ENCODE data around the gene DBI.
"Not testable (repeated sequence)": the region's sequence is repeated elsewhere in the genome, so short reads cannot be mapped to it uniquely, and the experiment has no call there.

The DBI gene

DNA sequence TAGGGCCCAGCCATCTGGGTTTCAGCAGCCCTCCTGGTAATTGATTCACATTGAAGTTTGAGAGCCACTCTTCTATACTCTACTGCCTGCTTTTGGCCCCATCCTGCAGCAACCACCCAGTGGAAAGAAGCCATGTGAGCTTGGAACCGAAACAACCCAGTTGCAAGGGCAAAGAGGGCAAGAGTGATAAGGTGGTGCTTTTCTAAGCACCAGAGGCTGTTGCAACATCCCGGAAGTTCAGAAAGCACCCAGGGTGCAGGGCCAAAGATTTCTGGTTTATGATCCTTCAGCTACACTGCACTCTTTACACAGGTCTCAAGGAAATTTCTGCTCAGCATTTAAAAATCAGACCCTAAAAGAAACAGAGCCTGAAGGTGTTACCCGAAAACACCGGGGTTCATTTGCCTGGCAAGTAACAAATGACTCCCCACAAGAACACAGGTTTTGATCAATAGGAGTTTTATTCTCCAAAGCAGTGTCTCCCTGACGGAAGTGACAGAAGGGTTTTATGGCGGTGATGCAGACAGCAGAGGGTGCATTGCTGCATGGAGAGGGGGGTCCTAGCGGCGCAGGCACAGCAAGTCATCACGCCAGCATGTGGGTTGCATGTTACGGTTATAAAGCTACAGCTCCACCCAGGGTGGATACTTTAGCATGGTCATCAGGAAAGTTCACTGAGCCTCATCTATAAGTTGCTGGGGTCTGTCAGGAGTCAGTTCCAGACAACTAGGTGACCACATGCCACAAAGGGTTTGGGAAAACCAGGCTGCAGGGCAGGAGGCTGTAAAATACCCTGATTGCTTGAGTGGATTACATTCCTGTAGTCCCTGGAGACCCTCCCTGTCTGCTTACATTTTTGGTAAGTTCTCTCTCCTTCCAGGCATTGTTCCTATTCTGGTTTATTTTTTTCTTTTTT lies 36.1 kb downstream of the DBI start:
- DNase-seq = no peak

DNA sequence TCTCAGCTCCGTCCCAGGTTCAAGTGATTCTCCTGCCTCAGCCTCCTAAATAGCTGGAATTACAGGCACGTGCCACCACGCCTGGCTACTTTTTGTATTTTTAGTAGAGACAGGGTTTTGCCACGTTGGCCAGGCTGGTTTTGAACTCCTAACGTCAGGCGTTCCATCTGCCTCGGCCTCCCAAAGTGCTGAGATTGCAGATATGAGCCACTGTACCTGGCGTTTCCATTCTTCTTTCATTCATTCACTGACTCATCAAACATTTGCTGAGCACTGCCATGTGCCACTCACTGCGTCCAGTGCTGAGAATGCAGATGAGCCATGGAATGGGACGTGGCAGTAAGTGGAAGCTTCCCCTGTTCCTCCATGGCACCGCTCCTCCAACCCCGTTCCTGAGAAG lies 36.8 kb downstream of the DBI start:
- DNase-seq = not testable (repeated sequence)

DNA sequence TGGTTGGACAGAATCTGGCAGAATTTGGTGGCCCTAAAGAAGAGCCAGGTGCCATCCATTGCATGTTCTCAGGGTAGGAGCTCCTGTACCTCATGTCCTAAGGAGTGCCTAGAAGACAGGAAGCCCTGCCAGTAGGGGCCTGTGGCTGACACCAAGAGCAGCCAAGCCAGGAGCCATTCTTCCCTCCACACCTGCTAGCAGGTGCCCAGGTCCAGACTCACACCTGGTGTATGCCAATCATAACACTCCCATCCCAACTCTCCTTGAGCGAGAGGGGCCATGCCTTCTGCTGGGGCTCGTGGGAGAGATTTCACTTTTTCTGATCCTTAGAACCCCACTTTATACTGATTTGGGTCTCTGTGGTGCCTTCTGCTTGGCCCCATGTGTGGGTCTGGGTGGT lies 38.4 kb downstream of the DBI start:
- no peak for DNase-seq

DNA sequence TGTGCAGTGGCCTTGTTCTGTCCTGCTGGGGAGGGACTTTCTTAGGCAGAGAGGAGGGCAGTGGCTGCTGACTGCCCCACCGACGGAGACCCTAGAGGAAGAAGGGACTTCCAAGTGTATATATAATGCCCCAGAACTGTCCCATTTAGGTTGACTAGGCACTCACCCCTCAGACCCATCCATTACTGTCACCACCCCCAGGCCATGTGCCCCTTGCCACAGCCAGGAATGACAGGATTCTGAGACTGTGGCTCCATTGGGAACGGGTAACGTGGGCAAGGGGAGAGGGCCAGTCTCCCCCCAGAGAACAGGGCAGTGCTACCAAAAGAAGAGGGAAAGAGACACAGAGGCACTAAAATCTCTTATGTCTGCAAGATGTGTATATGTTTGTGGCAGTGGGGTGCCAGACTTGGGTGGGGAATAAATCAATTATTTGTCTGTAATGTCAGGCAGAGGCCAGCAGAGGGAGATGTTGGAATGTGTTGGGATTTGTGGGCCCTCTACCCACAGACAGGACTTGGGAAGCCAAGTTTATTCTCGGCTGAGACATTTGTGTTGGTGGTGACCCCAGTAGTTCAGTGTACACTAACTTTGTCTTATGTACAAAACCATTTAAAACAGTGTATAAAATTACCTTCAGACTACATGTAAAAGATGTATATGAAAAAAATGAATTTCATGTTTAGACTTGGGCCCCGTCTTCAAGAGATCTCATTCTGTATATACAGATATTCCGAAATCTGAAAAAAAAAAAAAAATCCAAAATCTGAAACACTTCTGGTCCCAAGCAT lies 40.8 kb downstream of the DBI start:
- no peak for DNase-seq

DNA sequence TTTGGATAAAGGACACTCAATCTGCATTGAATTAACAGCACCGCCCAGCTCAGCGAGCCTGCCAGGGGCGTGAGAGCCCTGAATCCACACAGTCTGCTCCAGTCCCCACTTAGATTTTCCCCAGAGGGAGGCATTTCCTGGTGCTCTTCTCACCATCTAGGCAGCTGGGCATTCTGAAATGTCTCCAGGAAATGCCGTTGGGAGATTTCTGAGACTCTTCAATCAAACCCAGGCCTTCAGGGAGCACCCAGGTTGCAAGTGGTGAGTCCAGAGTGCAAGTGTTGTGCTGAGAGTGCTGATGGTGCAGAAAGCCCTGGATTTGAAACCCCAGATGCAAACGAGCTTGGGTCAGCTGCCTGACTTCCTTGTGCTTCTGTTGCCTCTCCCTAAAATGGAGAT lies 41.4 kb downstream of the DBI start:
- DNase-seq = no peak

DNA sequence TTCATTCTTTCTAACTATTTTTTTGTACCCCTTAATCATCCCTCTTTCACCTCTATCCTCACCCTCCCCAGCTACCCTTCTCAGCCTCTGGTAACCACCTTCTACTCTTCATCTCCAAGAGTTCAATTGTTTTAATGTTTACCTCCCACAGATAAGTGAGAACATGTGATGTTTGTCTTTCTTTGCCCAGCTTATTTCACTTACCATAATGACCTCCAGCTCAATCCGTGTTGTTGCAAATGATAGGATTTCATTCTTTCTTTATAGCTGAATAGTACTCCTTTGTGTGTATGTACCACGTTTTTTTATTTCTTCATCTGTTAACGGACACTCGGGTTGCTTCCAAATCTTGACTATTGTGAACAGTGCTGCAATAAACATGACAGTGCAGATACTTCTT lies 42.7 kb downstream of the DBI start:
- DNase-seq = no peak

DNA sequence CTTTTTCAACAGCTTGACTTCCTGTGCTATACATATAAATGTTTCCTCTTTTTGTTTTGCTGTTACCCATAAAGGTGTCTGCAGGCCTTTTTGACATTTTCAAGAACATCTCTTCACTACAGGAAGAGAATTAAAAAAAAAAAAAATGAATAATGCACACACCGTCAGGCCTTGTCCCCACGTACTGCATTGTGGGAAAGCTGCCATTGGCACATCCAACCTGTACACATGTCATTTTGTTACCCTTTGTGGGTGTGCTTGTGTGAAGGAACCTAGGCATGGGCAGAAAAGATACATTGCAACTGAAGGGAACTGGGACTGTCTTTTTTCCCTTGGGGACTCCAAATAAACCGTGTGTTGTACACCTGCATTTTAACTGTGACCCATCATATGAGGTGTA lies 48.1 kb downstream of the DBI start:
- no peak for DNase-seq

DNA sequence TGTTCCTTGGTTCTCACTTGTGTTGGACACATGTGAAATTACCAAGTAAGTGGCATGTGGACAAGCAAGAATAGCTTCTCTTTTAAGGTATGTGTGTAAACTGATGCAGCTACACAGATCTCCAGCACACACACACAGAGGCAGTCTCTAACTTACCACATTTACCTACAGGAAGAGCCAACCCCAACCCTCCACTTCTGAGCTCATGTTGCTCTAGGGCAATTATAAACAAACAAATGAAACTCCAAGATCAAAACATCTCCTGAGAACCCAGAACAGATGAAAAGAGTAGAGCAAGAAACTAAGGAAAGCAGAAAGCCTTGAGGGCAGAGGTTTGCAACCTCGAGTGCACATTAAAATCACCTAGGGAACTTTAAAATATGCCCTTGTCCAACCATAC lies 48.9 kb downstream of the DBI start:
- no peak for DNase-seq

DNA sequence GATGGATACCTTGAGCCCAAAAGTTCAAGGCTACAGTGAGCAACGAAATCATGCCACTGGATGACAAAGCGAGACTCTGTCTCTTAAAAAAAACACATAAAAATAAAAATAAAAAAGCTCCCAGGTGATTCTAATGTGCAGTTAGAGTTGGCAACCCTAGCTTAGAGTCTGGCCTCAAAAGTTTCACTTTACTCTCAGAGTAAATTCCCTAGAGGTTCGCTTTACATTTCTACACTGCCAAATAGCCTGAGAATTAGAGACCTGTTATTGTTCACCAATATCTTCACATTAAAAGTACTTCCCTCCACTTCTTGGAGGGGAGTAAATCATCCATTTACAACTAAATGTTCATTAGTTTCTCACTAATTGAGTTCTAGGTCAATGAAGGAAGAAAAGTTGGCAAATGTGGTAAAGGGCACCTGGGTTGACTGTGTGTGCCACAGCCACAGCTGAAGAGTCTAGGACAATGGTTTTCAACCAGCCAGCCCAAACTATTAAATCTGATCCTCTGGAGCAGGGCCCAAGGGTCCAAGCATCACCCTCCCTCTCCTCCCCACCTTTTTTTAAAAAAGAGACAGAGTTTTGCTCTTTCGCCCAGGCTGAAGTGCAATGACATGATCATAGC lies 49.6 kb downstream of the DBI start:
- no peak for DNase-seq

DNA sequence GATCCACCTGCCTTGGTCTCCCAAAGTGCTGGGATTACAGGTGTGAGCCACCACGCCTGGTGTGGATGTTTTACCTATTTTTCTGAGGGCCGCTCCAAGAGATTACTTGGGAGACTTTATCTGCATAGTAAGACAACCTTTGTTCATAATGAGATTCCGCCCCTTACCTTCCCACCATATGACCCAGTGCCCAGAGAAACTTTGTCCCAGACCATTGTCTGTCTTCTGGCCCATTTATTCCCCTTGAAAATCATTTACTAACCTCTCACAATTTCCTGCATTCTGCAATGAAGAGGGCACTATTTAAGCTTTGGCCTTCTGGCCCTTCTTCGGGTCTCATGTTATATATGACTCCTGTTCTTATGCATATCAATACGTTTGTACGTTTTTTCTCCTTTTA lies 51.1 kb downstream of the DBI start:
- no peak for DNase-seq

DNA sequence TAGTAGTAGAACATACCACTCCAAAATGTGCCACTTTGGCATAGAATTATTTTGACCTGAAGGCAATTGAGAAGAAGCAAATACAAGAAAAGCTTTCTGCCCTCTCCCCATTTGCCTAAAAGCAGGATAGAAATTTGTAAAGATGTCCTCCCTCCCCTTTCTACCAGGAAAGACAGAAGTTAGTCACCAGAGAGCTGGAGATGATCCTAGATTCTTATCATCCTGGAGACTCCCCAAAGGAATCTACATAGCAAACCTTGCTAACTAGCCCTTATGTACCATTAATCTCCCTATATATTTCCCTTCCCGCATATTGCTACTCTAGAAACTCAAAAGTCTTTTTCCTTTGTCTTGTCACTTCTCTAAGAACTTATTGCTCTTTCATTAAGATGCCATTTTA lies 52.3 kb downstream of the DBI start:
- DNase-seq = no peak

DNA sequence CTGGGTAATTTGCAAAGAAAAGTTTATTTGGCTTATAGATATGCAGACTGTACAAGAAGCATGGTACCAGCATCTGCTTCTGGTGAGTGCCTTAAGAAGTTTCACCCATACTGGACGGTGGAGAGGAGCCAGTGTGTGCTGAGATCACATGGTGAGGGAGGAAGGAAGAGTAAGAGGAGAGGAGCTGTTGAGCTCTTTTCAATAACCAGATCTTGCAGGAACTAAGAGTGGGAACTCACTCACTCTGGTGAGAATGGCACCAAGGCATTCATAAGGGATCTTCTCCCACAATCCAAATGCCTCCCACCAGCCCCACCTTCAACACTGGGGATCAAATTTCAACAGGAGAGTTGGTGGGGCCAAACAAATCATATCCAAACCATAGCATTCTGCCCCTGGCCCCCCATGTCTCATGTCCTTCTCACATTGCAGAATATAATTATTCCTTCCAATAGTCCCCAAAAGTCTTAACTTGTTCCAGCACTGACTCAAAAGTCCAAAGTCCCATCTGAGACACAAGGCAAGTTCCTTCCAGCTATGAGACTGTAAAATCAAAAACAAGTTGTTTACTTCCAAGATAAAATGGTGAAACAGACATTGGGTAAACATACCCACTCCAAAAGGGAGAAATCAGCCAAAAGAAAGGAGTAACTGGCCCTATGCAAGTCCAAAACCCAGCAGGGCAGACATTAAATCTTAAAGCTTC lies 53.2 kb downstream of the DBI start:
- no peak for DNase-seq

DNA sequence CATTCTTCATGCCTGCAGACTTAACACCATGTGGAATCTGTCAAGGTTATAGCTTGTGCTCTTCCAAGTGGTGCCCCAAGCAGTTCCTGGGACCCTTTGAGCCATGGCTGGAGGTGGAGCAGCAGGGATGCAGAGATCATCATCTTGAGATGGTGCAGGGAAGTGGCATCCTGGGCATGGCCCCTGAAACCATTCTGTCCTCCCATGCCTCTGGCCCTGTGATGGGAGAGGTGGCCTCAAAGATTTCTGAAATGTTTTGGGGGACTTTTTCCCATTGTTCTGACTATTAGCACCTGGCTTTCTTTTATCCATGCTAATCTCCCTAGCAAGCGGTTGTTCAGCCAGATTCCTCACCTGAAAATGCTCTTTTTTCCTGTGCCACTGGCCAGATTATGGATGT lies 54.5 kb downstream of the DBI start:
- no peak for DNase-seq

DNA sequence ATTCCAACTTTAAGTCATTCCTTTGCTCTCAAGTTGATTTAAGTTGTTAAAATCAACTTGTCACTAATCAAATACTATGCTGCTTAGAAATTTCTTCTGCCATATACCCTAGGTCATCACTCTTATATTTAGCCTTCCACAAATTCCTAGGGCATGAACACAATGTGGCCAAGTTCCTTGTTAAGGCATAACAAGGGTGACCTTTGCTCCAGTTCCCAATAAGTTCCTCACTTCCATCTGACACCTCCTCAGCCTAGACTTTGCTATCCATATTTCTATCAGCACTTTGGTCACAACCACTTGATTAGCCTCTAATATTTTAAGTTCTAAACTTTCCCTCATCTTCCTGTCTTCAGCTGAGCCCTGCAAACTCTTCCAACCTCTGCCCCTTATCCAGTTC lies 55.0 kb downstream of the DBI start:
- DNase-seq = no peak

Measured in DMS79 (cell line).